CD4-positive, alpha-beta T cell (primary cell): ENCODE results near the gene CHKA. TPM values are rescaled to one million over a fixed set of nuclear protein-coding genes. Genes with fewer than 3 reads are reported as not detected.

Experiments used
- ATAC-seq: fragments of 200-7000 bp; cut with Tn5 transposase; one replicate; pipeline ENCODE4 v1.10.0; 2022; ENCODE audit warnings: mild to moderate bottlenecking; ENCODE audit not compliant: poor library complexity
- CTCF ChIA-PET: fragments of 350-600 bp; sonication (Branson Sonifier 250); formaldehyde crosslinking; loops from one replicate; lab custom pipeline; 2021; ENCODE audit warnings: antibody characterized with exemption, inconsistent platforms; lab: Charles Lee
- POLR2A ChIA-PET: fragments of 350-600 bp; sonication (Branson Sonifier 250); formaldehyde crosslinking; loops from one replicate; lab custom pipeline; 2021; ENCODE audit warnings: antibody characterized with exemption, inconsistent platforms; lab: Charles Lee
- DNase-seq, 14 experiments: peaks; one replicate each; pipeline ENCODE4 v3.0.0-alpha.2; 2013 to 2020; ENCODE audit warnings: mixed read lengths in 2 of 14
- H3K27ac ChIP-seq, 2 donors: one replicate each; pipeline versions ENCODE4 v1.5.1 to v1.7.0; 2013; ENCODE audit warnings: low read length in 2 of 2, low read depth in 1 of 2, mild to moderate bottlenecking in 1 of 2
- H3K27me3 ChIP-seq, 2 experiments: 1 replicate in 1 of 2; 2 replicates in 1 of 2; pipeline versions ENCODE4 v1.6.1 to v1.7.0; 2013; ENCODE audit warnings: low read length in 2 of 2, control low read depth in 1 of 2, mild to moderate bottlenecking in 1 of 2, moderate library complexity in 1 of 2; ENCODE audit not compliant: insufficient read depth in 2 of 2, control insufficient read depth in 1 of 2
- H3K36me3 ChIP-seq: one replicate; pipeline ENCODE4 v1.6.1; 2013; ENCODE audit warnings: low read length, control low read depth; ENCODE audit not compliant: insufficient read depth
- H3K4me1 ChIP-seq: one replicate; pipeline ENCODE4 v1.6.1; 2013; ENCODE audit warnings: low read length, control low read depth; ENCODE audit not compliant: insufficient read depth
- H3K4me3 ChIP-seq: one replicate; pipeline ENCODE4 v1.5.1; 2013; ENCODE audit warnings: mild to moderate bottlenecking, low read length, moderate library complexity
- H3K9me3 ChIP-seq, 2 experiments: 1 replicate in 1 of 2; 2 replicates in 1 of 2; pipeline versions ENCODE4 v1.6.1 to v1.7.0; 2013; ENCODE audit warnings: low read length in 2 of 2, mild to moderate bottlenecking in 2 of 2, control low read depth in 1 of 2, moderate library complexity in 1 of 2; ENCODE audit not compliant: control insufficient read depth in 1 of 2, insufficient read depth in 1 of 2
- H3K27ac Mint-ChIP-seq: one replicate; pipeline ENCODE4 v1.8.0; 2020; ENCODE audit warnings: mixed read lengths
- H3K27me3 Mint-ChIP-seq: one replicate; pipeline ENCODE4 v1.8.0; 2021; ENCODE audit warnings: mixed read lengths
- H3K36me3 Mint-ChIP-seq: one replicate; pipeline ENCODE4 v1.8.0; 2021; ENCODE audit warnings: low read depth, mixed read lengths
- H3K4me1 Mint-ChIP-seq: one replicate; pipeline ENCODE4 v1.8.0; 2021; ENCODE audit warnings: low read depth, mixed read lengths
- H3K4me3 Mint-ChIP-seq: one replicate; pipeline ENCODE4 v1.8.0; 2020; ENCODE audit warnings: mild to moderate bottlenecking, mixed read lengths
- H3K9me3 Mint-ChIP-seq: one replicate; pipeline ENCODE4 v1.8.0; 2020; ENCODE audit warnings: mixed read lengths
- CTCF ChIP-seq: fragments of 200-600 bp; IDR thresholded peaks from one replicate; pipeline ENCODE4 v1.8.0; 2022; ENCODE audit warnings: antibody characterized with exemption, mild to moderate bottlenecking
- intact Hi-C, 2 experiments: fragments of 100-400 bp; cut with DNase I in 1 of 2; cut with micrococcal nuclease in 1 of 2; formaldehyde crosslinking; loops; one replicate each; pipeline versions ENCODE4 v1.15.1 to v1.9.0; 2023 to 2025; cut with DNase I, micrococcal nuclease
- total RNA-seq, 174 experiments: library from RNA in 2 of 174; stranded (reverse) in 2 of 174; gene quantifications; one replicate each; pipeline ENCODE4 v1.2.3 and lab custom pipeline; 2021 to 2026

Gene CHKA
- total RNA-seq, 2 experiments from 2014 or later = 30.1 to 31.4 TPM

DNA sequence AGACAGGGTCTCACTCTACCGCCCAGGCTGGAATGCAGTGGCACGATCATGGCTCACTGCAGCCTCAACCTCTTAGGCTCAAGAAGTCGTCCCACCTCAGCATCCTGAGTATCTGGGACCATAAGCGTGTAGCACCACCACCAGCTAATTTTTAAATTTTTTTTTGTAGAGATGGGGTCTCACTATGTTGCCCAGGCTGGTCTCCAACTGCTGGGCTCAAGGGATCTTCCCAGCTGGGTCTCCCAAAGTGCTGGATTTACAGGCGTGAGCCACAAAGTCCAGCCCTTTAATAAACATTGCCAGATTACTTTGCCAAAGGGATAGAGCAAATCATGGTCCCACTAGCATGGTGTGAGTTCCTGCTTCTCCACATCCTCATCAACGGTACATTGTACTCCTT lies 46.3 kb upstream of the CHKA start:
- Histone ChIP-seq H3K4me1 (no peaks in the 10 kb centered on the region), H3K27ac (no peak overlapping the region), H3K36me3 (peaks cover 68% of the 10 kb centered on the region), H3K4me3 (no peak overlapping the region), H3K27me3 (no peaks in the 10 kb centered on the region), H3K9me3 (no peaks in the 10 kb centered on the region)
- DNase-seq = no peak
- intact Hi-C loops = no loop called here
- no peak for ATAC-seq
- Mint-ChIP-seq H3K9me3 (no peaks in the 10 kb centered on the region), H3K36me3 (peaks cover 91% of the 10 kb centered on the region), H3K4me1 (no peaks in the 10 kb centered on the region), H3K27ac (no peak overlapping the region), H3K4me3 (no peak overlapping the region), H3K27me3 (no peaks in the 10 kb centered on the region)
- ChIA-PET POLR2A (no interaction called here), CTCF (no interaction called here)
- no peak for TF ChIP-seq CTCF

GRCh38 chr11:68166969-68167368 lies 45.8 kb upstream of the CHKA start:
- H3K9me3 ChIP-seq = no peaks in the 10 kb centered on the region
- ATAC-seq = no peak
- Mint-ChIP-seq H3K27ac (no peak overlapping the region), H3K9me3 (no peaks in the 10 kb centered on the region), H3K4me1 (no peaks in the 10 kb centered on the region), H3K27me3 (no peaks in the 10 kb centered on the region), H3K4me3 (no peak overlapping the region), H3K36me3 (peaks cover 93% of the 10 kb centered on the region)
- H3K36me3 ChIP-seq = peaks cover 66% of the 10 kb centered on the region
- no peak overlapping the region for H3K27ac ChIP-seq
- ChIA-PET POLR2A (no interaction called here), CTCF (no interaction called here)
- H3K27me3 ChIP-seq = no peaks in the 10 kb centered on the region
- no peak for DNase-seq
- no peak for TF ChIP-seq CTCF
- intact Hi-C loops = no loop called here
- no peak overlapping the region for H3K4me3 ChIP-seq
- H3K4me1 ChIP-seq = no peaks in the 10 kb centered on the region

GRCh38 chr11:68165601-68166000 lies 44.4 kb upstream of the CHKA start:
- CTCF ChIA-PET = no interaction called here

More at GRCh38 chr11:68165601-68166000, 44.4 kb upstream of the CHKA start:
- Histone ChIP-seq H3K9me3 (no peaks in the 10 kb centered on the region), H3K27ac (no peak overlapping the region), H3K27me3 (no peaks in the 10 kb centered on the region), H3K4me3 (no peak overlapping the region), H3K4me1 (no peaks in the 10 kb centered on the region), H3K36me3 (peaks cover 55% of the 10 kb centered on the region)
- Mint-ChIP-seq H3K27ac (no peak overlapping the region), H3K9me3 (no peaks in the 10 kb centered on the region), H3K4me3 (no peak overlapping the region), H3K27me3 (no peaks in the 10 kb centered on the region), H3K36me3 (peaks cover 88% of the 10 kb centered on the region), H3K4me1 (no peaks in the 10 kb centered on the region)
- POLR2A ChIA-PET = no interaction called here
- ATAC-seq = no peak
- TF ChIP-seq CTCF = no peak
- DNase-seq = no peak
- intact Hi-C loops = no loop called here
